Right atrium auricular region (tissue), 2 donors: ENCODE data around the gene SRSF10. TPM values are rescaled to one million over a fixed set of nuclear protein-coding genes. Genes with fewer than 3 reads are reported as not detected.

Source experiments
- DNase-seq: peaks from one replicate; pipeline ENCODE4 v3.0.0-alpha.2; 2019; ENCODE audit warnings: low spot score
- H3K27ac ChIP-seq, 2 donors: fragments of 200-600 bp; sonication (generic); 1 replicate in 1 of 2; 2 replicates in 1 of 2; pipeline ENCODE4 v1.5.1; 2016 to 2019
- H3K27me3 ChIP-seq, 2 donors: fragments of 200-600 bp; sonication (generic); one replicate each; pipeline versions ENCODE4 v1.5.1 to v1.6.0; 2017 to 2019
- H3K36me3 ChIP-seq: fragments of 200-600 bp; sonication (generic); one replicate; pipeline ENCODE4 v1.5.1; 2016
- H3K4me1 ChIP-seq, 2 donors: fragments of 200-600 bp; sonication (generic); one replicate each; pipeline versions ENCODE4 v1.5.1 to v1.6.0; 2017 to 2019
- H3K4me3 ChIP-seq, 2 donors: fragments of 200-600 bp; sonication (generic); 1 replicate in 1 of 2; 2 replicates in 1 of 2; pipeline ENCODE4 v1.5.1; 2017 to 2019; ENCODE audit warnings: mild to moderate bottlenecking in 1 of 2, moderate library complexity in 1 of 2
- H3K9me3 ChIP-seq, 2 donors: fragments of 200-600 bp; sonication (generic); one replicate each; pipeline ENCODE4 v1.5.1; 2019
- CTCF ChIP-seq, 2 donors: fragments of 200-600 bp; sonication (generic); IDR thresholded peaks; one replicate each; pipeline ENCODE4 v1.5.1; 2019; ENCODE audit warnings: antibody characterized with exemption in 2 of 2
- microRNA counts, 2 donors: library from miRNA; unstranded; fragments of <30 nt; microRNA quantifications; one replicate each; lab custom pipeline; 2016 to 2017
- microRNA-seq, 2 donors: library from miRNA; unstranded; fragments of <30 nt; microRNA quantifications; one replicate each; pipeline ENCODE4, GENCODE V29; 2016 to 2017; ENCODE audit warnings: borderline number of aligned reads in 2 of 2, borderline replicate concordance in 1 of 2
- total RNA-seq, 2 donors: library from RNA; depleted of rRNA; stranded (reverse); fragments of >200 nt; gene quantifications; one replicate each; pipeline ENCODE4 v1.1.0, GENCODE V29; 2016

SRSF10 gene
- total RNA-seq, 2 donors from 2014 or later = 38.6 to 43.1 TPM

GRCh38 chr1:23914921-23915320 is 65.2 kb downstream of the SRSF10 start:
- no peaks in the 10 kb centered on the region for H3K36me3 ChIP-seq
- no peaks in the 10 kb centered on the region for H3K27me3 ChIP-seq
- DNase-seq = no peak
- no peak overlapping the region for H3K4me3 ChIP-seq
- peaks cover 0 to 4% of the 10 kb centered on the region in 2 donors for H3K4me1 ChIP-seq
- no peak overlapping the region for H3K27ac ChIP-seq
- H3K9me3 ChIP-seq = no peaks in the 10 kb centered on the region
- TF ChIP-seq CTCF (IDR thresholded peaks at IDR 0.05) = no peak

MicroRNAs encoded within 50 kb of the gene (microRNA counts, 767-probe panel; counts per million panel counts)
- microRNA hsa-miR-378f (lab: Ali Mortazavi, UCI) = 0 to 31.0 counts per million in 2 donors

Small RNAs within 50 kb of the gene (microRNA-seq; reads per million reads assigned to microRNA genes)
- gene MIR378F = 0 reads per million in 2 donors

Other genes starting within 250 kb of the SRSF10 start
- gene ELOA, start 236.9 kb downstream of the SRSF10 start, total RNA-seq = 10 to 100 TPM; 25.5 to 27.5 TPM
- gene PITHD1, start 201.9 kb downstream of the SRSF10 start, total RNA-seq = 10 to 100 TPM; 30.3 to 39.6 TPM
- gene LYPLA2, start 189.2 kb downstream of the SRSF10 start, total RNA-seq = 10 to 100 TPM; 29.7 to 54.3 TPM
- 1 to 10 TPM; 5.5 to 8.8 TPM for gene GALE, start 179.6 kb downstream of the SRSF10 start, total RNA-seq
- gene HMGCL, start 154.9 kb downstream of the SRSF10 start, total RNA-seq = 10 to 100 TPM; 22.4 to 26.3 TPM
- gene FUCA1, start 112.0 kb downstream of the SRSF10 start, total RNA-seq = 10 to 100 TPM; 17.0 to 21.0 TPM
- gene CNR2, start 67.0 kb downstream of the SRSF10 start, total RNA-seq = under 1 TPM in 1 of 2 donors, not detected in 1; 0.04 TPM
- gene PNRC2, start 20.5 kb downstream of the SRSF10 start, total RNA-seq = 100 to 1,000 TPM in 1 of 2 donors, 10 to 100 TPM in 1; 92.3 to 105 TPM
- 100 to 1,000 TPM in 1 of 2 donors, 10 to 100 TPM in 1; 98.7 to 241 TPM for gene MYOM3, start 131.8 kb upstream of the SRSF10 start, total RNA-seq
- under 1 TPM; 0.15 to 0.24 TPM for gene IL22RA1, start 162.8 kb upstream of the SRSF10 start, total RNA-seq
- 1 to 10 TPM; 3.7 to 6.2 TPM for gene IFNLR1, start 207.0 kb upstream of the SRSF10 start, total RNA-seq